ENCODE measurements around the gene ATP6V1C2.

Gene ATP6V1C2

GRCh38 chr2:10834068-10834655, 112.7 kb downstream of the ATP6V1C2 start:
- DNase-seq (ENCODE audit: low read depth, low spot score) = no peak
